GM11168 (cell line): Measurements from ENCODE around the gene FGF10.

ENCODE experiments used
- in situ Hi-C: fragments of 300-500 bp; cut with MboI; formaldehyde crosslinking; loops from one replicate; pipeline ENCODE4 v1.12.0; 2022; ENCODE audit warnings: low sequenced_read_pairs; ENCODE audit not compliant: unreplicated experiment

FGF10 gene

GRCh38 chr5:44265713-44266112, 123.5 kb downstream of the FGF10 start:
- in situ Hi-C loops, result no loop called here

GRCh38 chr5:44260793-44261192, 128.4 kb downstream of the FGF10 start:
- in situ Hi-C loops, result no loop called here

- in situ Hi-C loops, result no loop called here
Observed at GRCh38 chr5:44257653-44258365, 131.4 kb downstream of the FGF10 start.

GRCh38 chr5:44257221-44257620, 132.0 kb downstream of the FGF10 start:
- in situ Hi-C loops, result no loop called here
